Activated CD4-positive, alpha-beta memory T cell treated with anti-CD3 and anti-CD28 coated beads, Interleukin-2, amount 10 ng/mL, durations not matched to agents 7 days and 5 days (primary cell): Measurements from ENCODE around the gene DNAJC17. TPM values are rescaled to one million over a fixed set of nuclear protein-coding genes. Genes with fewer than 3 reads are reported as not detected.

Source experiments
- CTCF ChIA-PET: fragments of 350-600 bp; sonication (Branson Sonifier 250); formaldehyde crosslinking; loops from one replicate; lab custom pipeline; 2021; ENCODE audit warnings: antibody characterized with exemption, inconsistent platforms; lab: Charles Lee
- POLR2A ChIA-PET: fragments of 350-600 bp; sonication (Branson Sonifier 250); formaldehyde crosslinking; loops from one replicate; lab custom pipeline; 2021; ENCODE audit warnings: antibody characterized with exemption; lab: Charles Lee
- DNase-seq: peaks from one replicate; pipeline ENCODE4 v3.0.0-alpha.2; 2020
- H3K27ac Mint-ChIP-seq: one replicate; pipeline ENCODE4 v1.8.0; 2021; ENCODE audit warnings: mild to moderate bottlenecking, mixed read lengths
- H3K27me3 Mint-ChIP-seq: one replicate; pipeline ENCODE4 v1.8.0; 2021; ENCODE audit warnings: mixed read lengths
- H3K36me3 Mint-ChIP-seq: one replicate; pipeline ENCODE4 v1.8.0; 2021; ENCODE audit warnings: low read depth, mixed read lengths
- H3K4me1 Mint-ChIP-seq: one replicate; pipeline ENCODE4 v1.8.0; 2021; ENCODE audit warnings: mixed read lengths
- H3K4me3 Mint-ChIP-seq: one replicate; pipeline ENCODE4 v1.8.0; 2021; ENCODE audit warnings: mild to moderate bottlenecking, mixed read lengths
- H3K9me3 Mint-ChIP-seq: one replicate; pipeline ENCODE4 v1.8.0; 2021; ENCODE audit warnings: mixed read lengths
- total RNA-seq, 2 experiments: library from RNA; stranded (reverse); gene quantifications; one replicate each; pipeline ENCODE4 v1.2.3, GENCODE V29; 2021

Gene DNAJC17
- total RNA-seq, 2 experiments from 2014 or later = 35.8 to 37.8 TPM

DNA sequence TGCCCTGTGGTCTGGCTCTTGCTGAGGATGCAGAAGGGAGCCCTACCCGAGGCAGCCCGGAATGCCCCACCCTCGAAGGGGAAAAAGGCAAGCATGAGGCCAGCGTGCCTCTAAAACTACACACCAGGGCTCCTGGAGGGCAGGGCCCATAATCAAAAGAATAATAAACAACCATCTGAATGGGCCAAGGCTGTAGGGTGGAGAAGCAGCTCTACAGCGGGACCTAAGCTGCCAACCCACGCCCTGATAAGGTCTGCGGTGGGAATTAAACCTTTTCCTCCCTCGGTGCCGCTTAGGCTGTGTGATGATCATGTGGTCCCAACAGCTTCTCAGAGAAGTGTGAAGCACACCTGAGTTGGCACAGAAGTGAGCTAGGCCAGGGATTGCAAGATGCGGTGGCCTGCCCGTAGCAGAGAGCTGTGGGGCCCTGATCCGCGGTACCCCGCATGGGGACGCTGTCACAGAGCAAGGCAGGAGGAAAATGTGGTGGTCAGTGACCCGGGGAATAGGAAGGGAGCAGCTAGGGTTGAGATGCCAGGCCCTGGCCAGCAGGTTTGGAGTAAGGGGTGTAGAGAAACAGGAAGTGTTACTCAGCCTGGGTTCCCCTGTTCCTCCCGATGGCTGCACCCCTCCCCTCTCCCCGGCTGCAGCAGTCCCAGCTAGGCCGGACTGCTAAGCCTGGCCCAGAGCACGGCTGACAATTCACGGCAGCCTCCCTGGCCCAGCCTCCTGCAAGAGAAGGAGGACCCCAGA is 38.6 kb downstream of the DNAJC17 start:
- H3K27me3 Mint-ChIP-seq = no peaks in the 10 kb centered on the region
- no peaks in the 10 kb centered on the region for H3K9me3 Mint-ChIP-seq
- peak overlapping the region; percentile 62 for H3K27ac Mint-ChIP-seq
- no peak overlapping the region for H3K4me3 Mint-ChIP-seq
- POLR2A ChIA-PET = interaction anchor here (0.6 to 3.0 kb wide), 6 partner anchors 11 to 131 kb away, joined by 3 to 11 read pairs (median 4); partner anchors contain the start of gene RAD51
- DNase-seq = no peak
- peaks cover 44% of the 10 kb centered on the region for H3K4me1 Mint-ChIP-seq
- peaks cover 13% of the 10 kb centered on the region for H3K36me3 Mint-ChIP-seq
- CTCF ChIA-PET = interaction anchor here (1.0 kb wide), 1 partner anchor 10 kb away, joined by 3 read pairs; no protein-coding TSS in a partner anchor

- no peak overlapping the region for H3K27ac Mint-ChIP-seq
- H3K27me3 Mint-ChIP-seq = no peaks in the 10 kb centered on the region
- CTCF ChIA-PET = interaction anchor here (1.0 to 1.2 kb wide), 2 partner anchors 11 to 18 kb away, joined by 3 read pairs; no protein-coding TSS in a partner anchor
- no peak overlapping the region for H3K4me3 Mint-ChIP-seq
- peaks cover 13% of the 10 kb centered on the region for H3K36me3 Mint-ChIP-seq
- POLR2A ChIA-PET = interaction anchor here (1.1 to 3.0 kb wide), 6 partner anchors 10 to 73 kb away, joined by 3 to 11 read pairs (median 5); partner anchors contain the start of gene RAD51
- DNase-seq = no peak
- no peaks in the 10 kb centered on the region for H3K9me3 Mint-ChIP-seq
- peaks cover 51% of the 10 kb centered on the region for H3K4me1 Mint-ChIP-seq
Measured at GRCh38 chr15:40767838-40768500, 39.3 kb downstream of the DNAJC17 start.

GRCh38 chr15:40766906-40767837 is 40.1 kb downstream of the DNAJC17 start:
- peaks cover 56% of the 10 kb centered on the region for H3K4me1 Mint-ChIP-seq
- no peak for DNase-seq
- CTCF ChIA-PET = interaction anchor here (1.2 to 2.3 kb wide), 2 partner anchors 10 to 19 kb away, joined by 3 to 7 read pairs; no protein-coding TSS in a partner anchor
- H3K27ac Mint-ChIP-seq = no peak overlapping the region
- no peak overlapping the region for H3K4me3 Mint-ChIP-seq
- POLR2A ChIA-PET = interaction anchor here (1.7 to 4.9 kb wide), 5 partner anchors 10 to 72 kb away, joined by 4 to 36 read pairs (median 14); partner anchors contain the start of gene RAD51
- no peaks in the 10 kb centered on the region for H3K9me3 Mint-ChIP-seq
- H3K27me3 Mint-ChIP-seq = no peaks in the 10 kb centered on the region
- peaks cover 13% of the 10 kb centered on the region for H3K36me3 Mint-ChIP-seq

- H3K9me3 Mint-ChIP-seq = no peaks in the 10 kb centered on the region
- ChIA-PET CTCF (interaction anchor here (2.3 to 2.8 kb wide), 2 partner anchors 11 to 20 kb away, joined by 7 to 10 read pairs; no protein-coding TSS in a partner anchor), POLR2A (interaction anchor here (0.7 to 4.9 kb wide), 8 partner anchors 10 to 82 kb away, joined by 3 to 36 read pairs (median 12); partner anchors contain the start of gene RAD51)
- no peak overlapping the region for H3K27ac Mint-ChIP-seq
- H3K27me3 Mint-ChIP-seq = no peaks in the 10 kb centered on the region
- DNase-seq = no peak
- peaks cover 13% of the 10 kb centered on the region for H3K36me3 Mint-ChIP-seq
- H3K4me3 Mint-ChIP-seq = peak overlapping the region; percentile 2
- H3K4me1 Mint-ChIP-seq = peaks cover 56% of the 10 kb centered on the region
Measured at GRCh38 chr15:40766194-40766815, 41.0 kb downstream of the DNAJC17 start.

GRCh38 chr15:40764629-40765103 is 42.6 kb downstream of the DNAJC17 start:
- Mint-ChIP-seq H3K4me1 (peaks cover 50% of the 10 kb centered on the region), H3K36me3 (peaks cover 7% of the 10 kb centered on the region), H3K27me3 (no peaks in the 10 kb centered on the region), H3K9me3 (no peaks in the 10 kb centered on the region), H3K4me3 (peak overlapping the region; percentile 76), H3K27ac (peak overlapping the region; percentile 83)
- CTCF ChIA-PET = interaction anchor here (1.1 to 2.8 kb wide), 9 partner anchors 13 to 131 kb away, joined by 3 to 10 read pairs (median 7); partner anchors contain the start of genes DNAJC17 and ZFYVE19
- DNase-seq = no peak
- POLR2A ChIA-PET = interaction anchor here (0.5 to 4.9 kb wide), 17 partner anchors 8 to 195 kb away, joined by 3 to 36 read pairs (median 6); partner anchors contain the start of genes RAD51, RMDN3 and RPUSD2

DNA sequence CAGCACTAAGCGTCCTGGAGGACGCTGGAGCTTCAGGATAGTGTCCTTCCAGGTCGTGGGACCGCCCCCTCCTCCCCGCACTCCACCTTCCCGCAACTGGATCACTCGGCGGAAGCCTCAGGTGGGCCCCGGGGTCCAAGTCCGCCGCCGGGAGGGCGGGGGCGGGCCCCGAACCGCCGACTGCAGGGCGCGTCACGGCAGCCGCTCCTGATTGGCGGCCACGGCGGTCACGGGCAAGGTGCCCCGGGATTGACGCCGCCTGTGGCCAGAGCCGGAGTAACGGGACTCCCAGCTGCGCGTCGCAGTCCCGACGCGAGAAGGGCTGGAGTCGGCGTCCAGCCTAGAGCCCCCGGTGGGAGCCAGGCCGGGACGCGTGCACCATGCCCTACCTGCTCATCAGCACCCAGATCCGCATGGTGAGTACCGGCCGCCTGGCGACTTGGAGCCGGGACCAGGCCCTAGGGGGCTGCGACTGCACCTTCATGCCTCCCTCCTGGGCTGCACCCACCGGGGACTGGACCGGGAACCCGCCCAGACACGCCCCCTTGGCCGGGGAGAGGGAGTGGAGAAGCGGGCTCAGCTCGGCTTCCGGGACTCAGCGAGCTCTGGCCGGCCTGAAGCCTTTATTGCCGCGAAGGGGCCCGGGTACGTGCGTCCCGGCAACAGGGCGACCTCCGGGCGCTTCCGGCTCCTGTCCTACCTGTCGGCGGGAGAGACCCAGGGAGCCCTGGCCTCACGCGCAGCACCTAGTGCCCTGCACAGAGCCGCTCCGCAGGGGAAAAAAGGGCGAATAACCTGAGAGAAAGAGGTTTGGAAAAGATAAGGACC is 43.3 kb downstream of the DNAJC17 start, which contains the start of gene GCHFR:
GCHFR (plus strand) TSS at position 268 of the 828 bp plus-strand sequence; CDS start at position 381, 113 bp downstream.
- POLR2A ChIA-PET = interaction anchor here (0.5 to 4.9 kb wide), 17 partner anchors 7 to 195 kb away, joined by 3 to 36 read pairs (median 6); partner anchors contain the start of genes RAD51, RMDN3 and RPUSD2

DNA sequence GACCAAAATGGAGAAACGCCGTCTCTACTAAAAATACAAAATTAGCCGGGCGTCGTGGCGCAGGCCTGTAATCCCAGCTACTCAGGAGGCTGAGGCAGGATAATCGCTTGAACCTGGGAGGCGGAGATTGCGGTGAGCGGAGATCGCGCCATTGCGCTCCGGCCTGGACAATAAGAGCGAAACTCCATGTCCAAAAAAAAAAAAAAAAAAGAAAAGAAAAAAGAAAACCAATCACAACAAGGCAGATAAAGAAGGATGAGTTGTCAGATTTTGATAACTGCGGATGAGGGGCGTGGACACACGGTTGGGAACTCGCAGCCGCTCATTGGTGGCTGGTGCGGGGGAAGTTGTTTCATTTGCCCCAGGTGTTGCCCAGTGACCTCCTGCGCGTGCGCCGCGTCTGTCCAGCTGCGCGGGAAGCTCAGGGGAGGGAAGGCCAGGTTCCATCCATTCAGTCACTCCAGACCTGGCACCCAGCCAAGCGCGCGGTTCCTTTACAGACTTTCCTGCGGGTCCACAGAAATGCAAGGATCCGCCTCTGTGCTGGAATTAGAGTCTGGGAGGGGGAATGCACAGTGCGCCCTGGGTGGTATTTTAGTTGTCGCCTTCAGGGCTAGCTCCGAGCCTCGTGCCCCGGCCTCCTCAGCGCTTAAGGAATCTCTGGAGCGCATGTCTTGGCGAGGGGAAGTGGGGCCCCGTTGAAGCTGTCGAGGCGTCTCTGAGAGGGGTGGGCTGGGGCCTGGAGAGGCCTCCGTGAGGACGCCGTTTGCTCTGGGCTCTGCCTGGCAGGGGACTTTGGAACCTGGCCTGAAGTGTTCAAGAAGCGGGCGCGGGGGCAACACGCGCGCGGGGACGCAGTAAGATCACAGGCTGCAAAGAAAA is 44.1 kb downstream of the DNAJC17 start:
- ChIA-PET CTCF (interaction anchor here (0.8 to 2.0 kb wide), 6 partner anchors 11 to 174 kb away, joined by 3 to 10 read pairs (median 5); partner anchors contain the start of genes DNAJC17 and ZFYVE19), POLR2A (interaction anchor here (1.1 to 4.9 kb wide), 13 partner anchors 8 to 194 kb away, joined by 3 to 36 read pairs (median 5); partner anchors contain the start of genes RAD51, RMDN3 and RPUSD2)
- peaks cover under 1% of the 10 kb centered on the region for H3K36me3 Mint-ChIP-seq
- H3K27ac Mint-ChIP-seq = peak overlapping the region; percentile 83
- H3K4me3 Mint-ChIP-seq = peak overlapping the region; percentile 76
- H3K27me3 Mint-ChIP-seq = no peaks in the 10 kb centered on the region
- H3K9me3 Mint-ChIP-seq = no peaks in the 10 kb centered on the region
- H3K4me1 Mint-ChIP-seq = peaks cover 35% of the 10 kb centered on the region
- peak; percentile 42 for DNase-seq

More for the DNA sequence above, 43.3 kb downstream of the DNAJC17 start, which contains the start of gene GCHFR:
- Mint-ChIP-seq H3K4me3 (peak within 1 kb of the TSS; percentile 76), H3K36me3 (peaks cover 4% of the 10 kb centered on the region), H3K9me3 (no peaks in the 10 kb centered on the region), H3K27me3 (no peaks in the 10 kb centered on the region), H3K4me1 (peaks cover 43% of the 10 kb centered on the region), H3K27ac (peak within 1 kb of the TSS; percentile 83)
- DNase-seq = peak; percentile 77
- CTCF ChIA-PET = interaction anchor here (0.8 to 2.8 kb wide), 8 partner anchors 12 to 175 kb away, joined by 3 to 10 read pairs (median 7); partner anchors contain the start of genes DNAJC17 and ZFYVE19

GRCh38 chr15:40759961-40760360 is 47.3 kb downstream of the DNAJC17 start:
- POLR2A ChIA-PET = no interaction called here
- Mint-ChIP-seq H3K4me1 (peaks cover 27% of the 10 kb centered on the region), H3K36me3 (no peaks in the 10 kb centered on the region), H3K27me3 (no peaks in the 10 kb centered on the region), H3K4me3 (no peak overlapping the region), H3K9me3 (no peaks in the 10 kb centered on the region), H3K27ac (no peak overlapping the region)
- DNase-seq = no peak
- CTCF ChIA-PET = no interaction called here

GRCh38 chr15:40756938-40757337 is 50.3 kb downstream of the DNAJC17 start:
- Mint-ChIP-seq H3K27ac (no peak overlapping the region), H3K4me3 (no peak overlapping the region), H3K4me1 (peaks cover 26% of the 10 kb centered on the region), H3K36me3 (peaks cover 15% of the 10 kb centered on the region), H3K27me3 (no peaks in the 10 kb centered on the region), H3K9me3 (no peaks in the 10 kb centered on the region)
- CTCF ChIA-PET = interaction anchor here (1.0 to 1.4 kb wide), 3 partner anchors 10 to 22 kb away, joined by 3 to 6 read pairs (median 3); no protein-coding TSS in a partner anchor
- no peak for DNase-seq
- POLR2A ChIA-PET = interaction anchor here (0.6 to 2.0 kb wide), 5 partner anchors 8 to 576 kb away, joined by 3 to 14 read pairs (median 5); partner anchors contain the start of genes DNAJC17, GCHFR, NUSAP1 and OIP5
